Mesenchymal stem cell (in vitro differentiated cells and primary cell): ENCODE results near the gene SIRPB2.

ENCODE experiments used
- DNase-seq: peaks from one replicate; pipeline ENCODE4 v3.0.0-alpha.2; 2013
- H2AFZ ChIP-seq: one replicate; pipeline ENCODE4 v1.6.1; 2013; ENCODE audit warnings: low read depth, mild to moderate bottlenecking, control low read depth, inconsistent platforms, low read length, moderate library complexity
- H2AK5ac ChIP-seq: 2 replicates; pipeline ENCODE4 v1.6.1; 2013; ENCODE audit warnings: low read length, moderate library complexity, mild to moderate bottlenecking, inconsistent platforms; ENCODE audit not compliant: severe bottlenecking
- H2BK120ac ChIP-seq: one replicate; pipeline ENCODE4 v1.6.1; 2013; ENCODE audit warnings: low read depth, mild to moderate bottlenecking, inconsistent platforms, low read length, moderate library complexity
- H2BK12ac ChIP-seq, 2 experiments: one replicate each; pipeline ENCODE4 v1.6.1; 2013; ENCODE audit warnings: inconsistent platforms in 2 of 2, low read length in 2 of 2, mild to moderate bottlenecking in 2 of 2, moderate library complexity in 2 of 2, control low read depth in 1 of 2
- H2BK15ac ChIP-seq: one replicate; pipeline ENCODE4 v1.6.1; 2013; ENCODE audit warnings: mild to moderate bottlenecking, low read depth, inconsistent platforms; ENCODE audit not compliant: poor library complexity, severe bottlenecking
- H2BK5ac ChIP-seq: 2 replicates; pipeline ENCODE4 v1.6.1; 2013; ENCODE audit warnings: low read depth, mild to moderate bottlenecking, low read length, control low read depth, inconsistent platforms; ENCODE audit not compliant: poor library complexity, severe bottlenecking
- H3K14ac ChIP-seq, 2 experiments: one replicate each; pipeline ENCODE4 v1.6.1; 2013; ENCODE audit warnings: inconsistent platforms in 2 of 2, low read length in 2 of 2, control low read depth in 1 of 2, mild to moderate bottlenecking in 1 of 2, moderate library complexity in 1 of 2
- H3K18ac ChIP-seq, 2 experiments: one replicate each; pipeline ENCODE4 v1.6.1; 2013; ENCODE audit warnings: inconsistent platforms in 2 of 2, low read length in 2 of 2, control low read depth in 1 of 2, low read depth in 1 of 2, mild to moderate bottlenecking in 1 of 2
- H3K23ac ChIP-seq, 2 experiments: one replicate each; pipeline ENCODE4 v1.6.1; 2013; ENCODE audit warnings: inconsistent platforms in 2 of 2, low read length in 2 of 2, mild to moderate bottlenecking in 2 of 2, moderate library complexity in 2 of 2, control low read depth in 1 of 2
- H3K27ac ChIP-seq: 2 replicates; pipeline ENCODE4 v1.5.1; 2013; ENCODE audit warnings: mild to moderate bottlenecking, moderate library complexity, low read length, control low read depth, inconsistent platforms; ENCODE audit not compliant: poor library complexity, severe bottlenecking
- H3K27me3 ChIP-seq, 2 experiments: 2 replicates each; pipeline versions ENCODE4 v1.6.1 to v1.7.0; 2013; ENCODE audit warnings: low read length in 2 of 2, mild to moderate bottlenecking in 2 of 2, moderate library complexity in 2 of 2, control low read depth in 1 of 2, inconsistent platforms in 1 of 2; ENCODE audit not compliant: control insufficient read depth in 1 of 2, insufficient read depth in 1 of 2
- H3K36me3 ChIP-seq, 2 experiments: 2 replicates each; pipeline versions ENCODE4 v1.6.1 to v1.7.0; 2013; ENCODE audit warnings: low read length in 2 of 2, control low read depth in 1 of 2, inconsistent platforms in 1 of 2, low read depth in 1 of 2, mild to moderate bottlenecking in 1 of 2; ENCODE audit not compliant: insufficient read depth in 2 of 2, control insufficient read depth in 1 of 2
- H3K4ac ChIP-seq, 2 experiments: one replicate each; pipeline ENCODE4 v1.6.1; 2013; ENCODE audit warnings: inconsistent platforms in 2 of 2, low read length in 2 of 2, mild to moderate bottlenecking in 2 of 2, moderate library complexity in 2 of 2, control low read depth in 1 of 2, low read depth in 1 of 2
- H3K4me1 ChIP-seq: 2 replicates; pipeline ENCODE4 v1.6.1; 2013; ENCODE audit warnings: low read depth, low read length, control low read depth; ENCODE audit not compliant: control insufficient read depth, insufficient read depth
- H3K4me2 ChIP-seq: 2 replicates; pipeline ENCODE4 v1.6.1; 2013; ENCODE audit warnings: low read length, mild to moderate bottlenecking, inconsistent platforms; ENCODE audit not compliant: poor library complexity, severe bottlenecking
- H3K4me3 ChIP-seq, 2 experiments: 2 replicates each; pipeline versions ENCODE4 v1.5.1 to v1.7.0; 2013; ENCODE audit warnings: low read length in 2 of 2, mild to moderate bottlenecking in 2 of 2, control low read depth in 1 of 2, low read depth in 1 of 2; ENCODE audit not compliant: insufficient read depth in 1 of 2
- H3K79me1 ChIP-seq: replicated peaks from 2 replicates; pipeline ENCODE4 v1.6.1; 2013; ENCODE audit warnings: mild to moderate bottlenecking, control low read depth, low read length, inconsistent platforms; ENCODE audit not compliant: poor library complexity, severe bottlenecking
- H3K9ac ChIP-seq: 2 replicates; pipeline ENCODE4 v1.7.0; 2013; ENCODE audit warnings: mild to moderate bottlenecking, low read length, moderate library complexity
- H3K9me3 ChIP-seq: 2 replicates; pipeline ENCODE4 v1.7.0; 2013; ENCODE audit warnings: mild to moderate bottlenecking, low read length; ENCODE audit not compliant: control insufficient read depth
- H4K8ac ChIP-seq: one replicate; pipeline ENCODE4 v1.6.1; 2013; ENCODE audit warnings: inconsistent platforms, mild to moderate bottlenecking, low read length, moderate library complexity
- H4K91ac ChIP-seq: one replicate; pipeline ENCODE4 v1.6.1; 2013; ENCODE audit warnings: mild to moderate bottlenecking, low read length, inconsistent platforms
- whole genome bisulfite sequencing: methylation state at CpG from one replicate; pipeline ENCODE4 v1.1.7; 2013; ENCODE audit warnings: mixed read lengths; 5-methylcytosine and 5-hydroxymethylcytosine counted together

Gene SIRPB2

GRCh38 chr20:1484438-1485116 lies 6.6 kb downstream of the SIRPB2 start:
- Histone ChIP-seq H2BK120ac (no peak overlapping the region), H2AFZ (no peak overlapping the region), H3K9me3 (no peaks in the 10 kb centered on the region), H2BK15ac (no peak overlapping the region), H2BK5ac (no peak overlapping the region), H3K18ac (no peak overlapping the region), H3K4me2 (no peak overlapping the region), H3K9ac (no peak overlapping the region), H3K27ac (no peak overlapping the region), H2BK12ac (no peak overlapping the region), H3K23ac (no peak overlapping the region), H2AK5ac (no peak overlapping the region), H3K14ac (no peak overlapping the region), H3K27me3 (peaks cover 0 to 11% of the 10 kb centered on the region in 2 experiments), H4K8ac (no peak overlapping the region), H3K4me3 (no peak overlapping the region), H3K4ac (no peak overlapping the region), H4K91ac (no peak overlapping the region), H3K36me3 (no peaks in the 10 kb centered on the region), H3K4me1 (no peaks in the 10 kb centered on the region), H3K79me1 (no peaks in the 10 kb centered on the region)
- no peak for DNase-seq
- WGBS, result 77% methylated on average over 3 of the region's 5 CpGs

GRCh38 chr20:1479831-1480595 lies 11.2 kb downstream of the SIRPB2 start:
- Histone ChIP-seq H2AK5ac (no peak overlapping the region), H2BK15ac (no peak overlapping the region), H3K9ac (no peak overlapping the region), H3K4me2 (no peak overlapping the region), H3K4me3 (no peak overlapping the region), H3K27me3 (peaks cover 0 to 9% of the 10 kb centered on the region in 2 experiments), H3K18ac (no peak overlapping the region), H4K91ac (no peak overlapping the region), H3K4ac (no peak overlapping the region), H2BK12ac (no peak overlapping the region), H3K14ac (no peak overlapping the region), H3K36me3 (no peaks in the 10 kb centered on the region), H3K9me3 (no peaks in the 10 kb centered on the region), H3K23ac (no peak overlapping the region), H3K4me1 (peaks cover 6% of the 10 kb centered on the region), H2BK120ac (no peak overlapping the region), H4K8ac (no peak overlapping the region), H3K79me1 (no peaks in the 10 kb centered on the region), H2AFZ (no peak overlapping the region), H3K27ac (no peak overlapping the region), H2BK5ac (no peak overlapping the region)
- 81% methylated on average over 9 of the region's 9 CpGs for WGBS
- no peak for DNase-seq

- H2AK5ac ChIP-seq, result no peak overlapping the region
- H2BK120ac ChIP-seq, result no peak overlapping the region
- H3K23ac ChIP-seq, result no peak overlapping the region
- no peak overlapping the region for H2BK15ac ChIP-seq
- H4K8ac ChIP-seq, result no peak overlapping the region
- WGBS, result 66% methylated on average over 4 of the region's 4 CpGs
- H3K4ac ChIP-seq, result no peak overlapping the region
- no peak for DNase-seq
- no peak overlapping the region for H3K14ac ChIP-seq
- H3K18ac ChIP-seq, result no peak overlapping the region
- peaks cover 0 to 9% of the 10 kb centered on the region in 2 experiments for H3K27me3 ChIP-seq
- H2BK5ac ChIP-seq, result no peak overlapping the region
- H3K4me1 ChIP-seq, result peaks cover 6% of the 10 kb centered on the region
- H3K9me3 ChIP-seq, result no peaks in the 10 kb centered on the region
- no peak overlapping the region for H2BK12ac ChIP-seq
- H3K4me3 ChIP-seq, result no peak overlapping the region
- no peak overlapping the region for H3K4me2 ChIP-seq
- H3K9ac ChIP-seq, result no peak overlapping the region
- no peak overlapping the region for H4K91ac ChIP-seq
- H3K36me3 ChIP-seq, result no peaks in the 10 kb centered on the region
- peak overlapping the region; percentile 17 for H3K27ac ChIP-seq
- no peak overlapping the region for H2AFZ ChIP-seq
- H3K79me1 ChIP-seq, result no peaks in the 10 kb centered on the region
Observed at GRCh38 chr20:1478566-1478965, 12.7 kb downstream of the SIRPB2 start.

- DNase-seq, result no peak
- peaks cover 0 to 9% of the 10 kb centered on the region in 2 experiments for H3K27me3 ChIP-seq
- H3K4me2 ChIP-seq, result no peak overlapping the region
- H4K8ac ChIP-seq, result no peak overlapping the region
- no peak overlapping the region for H2BK15ac ChIP-seq
- WGBS, result 83% methylated on average over 7 of the region's 7 CpGs
- no peak overlapping the region for H3K9ac ChIP-seq
- H3K36me3 ChIP-seq, result no peaks in the 10 kb centered on the region
- H2BK12ac ChIP-seq, result no peak overlapping the region
- H3K18ac ChIP-seq, result no peak overlapping the region
- H2BK120ac ChIP-seq, result no peak overlapping the region
- H3K9me3 ChIP-seq, result no peaks in the 10 kb centered on the region
- H3K4me3 ChIP-seq, result no peak overlapping the region
- H3K14ac ChIP-seq, result no peak overlapping the region
- no peak overlapping the region for H3K27ac ChIP-seq
- no peak overlapping the region for H2AK5ac ChIP-seq
- H2BK5ac ChIP-seq, result no peak overlapping the region
- peak overlapping the region in 1 of 2 experiments; percentile 26 for H3K23ac ChIP-seq
- H4K91ac ChIP-seq, result no peak overlapping the region
- H3K4ac ChIP-seq, result no peak overlapping the region
- peaks cover 8% of the 10 kb centered on the region for H3K4me1 ChIP-seq
- no peak overlapping the region for H2AFZ ChIP-seq
- no peaks in the 10 kb centered on the region for H3K79me1 ChIP-seq
Observed at GRCh38 chr20:1477896-1478490, 13.2 kb downstream of the SIRPB2 start.
